T-helper 2 cell treated with Interferon-gamma antibody and Interleukin-4, amounts not matched to agents 100 ng/mL and 5 ng/mL, for 36 hours (primary cell): Measurements from ENCODE around the gene MARF1. TPM values are rescaled to one million over a fixed set of nuclear protein-coding genes. Genes with fewer than 3 reads are reported as not detected.

Source experiments
- intact Hi-C: fragments of 100-400 bp; cut with micrococcal nuclease; formaldehyde crosslinking; loops from one replicate; pipeline ENCODE4 v1.15.1; 2023
- total RNA-seq: library from RNA; stranded (reverse); gene quantifications from 2 replicates; pipeline ENCODE4 v1.2.3, GENCODE V29; 2022

MARF1 gene
- total RNA-seq, 1 donor from 2014 or later = 63.0 TPM

GRCh38 chr16:15604460-15605440 is 38.2 kb downstream of the MARF1 start:
- intact Hi-C loops = no loop called here

- intact Hi-C loops = no loop called here
These were observed 40.5 kb downstream of the MARF1 start for GRCh38 chr16:15602285-15603044.

GRCh38 chr16:15601212-15601879 is 41.6 kb downstream of the MARF1 start:
- intact Hi-C loops = no loop called here

GRCh38 chr16:15599303-15600070 is 43.5 kb downstream of the MARF1 start:
- intact Hi-C loops = no loop called here

GRCh38 chr16:15598648-15599190 is 44.2 kb downstream of the MARF1 start:
- intact Hi-C loops = no loop called here

GRCh38 chr16:15597822-15598647 is 44.9 kb downstream of the MARF1 start:
- intact Hi-C loops = no loop called here

- intact Hi-C loops = no loop called here
These were observed 45.8 kb downstream of the MARF1 start for GRCh38 chr16:15597135-15597534.

GRCh38 chr16:15594711-15595320 is 48.1 kb downstream of the MARF1 start:
- intact Hi-C loops = loop anchor here (5.0 kb wide), 1 partner anchor 367 kb away; no protein-coding TSS in a partner anchor

- intact Hi-C loops = loop anchor here (5.0 kb wide), 1 partner anchor 369 kb away; no protein-coding TSS in a partner anchor
These were observed 49.7 kb downstream of the MARF1 start for GRCh38 chr16:15593235-15593634.

- intact Hi-C loops = loop anchor here (5.0 kb wide), 1 partner anchor 370 kb away; no protein-coding TSS in a partner anchor
These were observed 50.6 kb downstream of the MARF1 start for GRCh38 chr16:15592324-15592723.

- intact Hi-C loops = no loop called here
These were observed 55.7 kb downstream of the MARF1 start for GRCh38 chr16:15587152-15587825.

GRCh38 chr16:15586716-15587115 is 56.2 kb downstream of the MARF1 start:
- intact Hi-C loops = no loop called here

GRCh38 chr16:15585956-15586355 is 57.0 kb downstream of the MARF1 start:
- intact Hi-C loops = no loop called here

GRCh38 chr16:15583526-15583925 is 59.4 kb downstream of the MARF1 start:
- intact Hi-C loops = no loop called here

- intact Hi-C loops = no loop called here
These were observed 61.7 kb downstream of the MARF1 start for GRCh38 chr16:15581127-15581815.

GRCh38 chr16:15578824-15579223 is 64.1 kb downstream of the MARF1 start:
- intact Hi-C loops = no loop called here

- intact Hi-C loops = no loop called here
These were observed 65.7 kb downstream of the MARF1 start for GRCh38 chr16:15576960-15577958.
